Tibial nerve (tissue), 4 donors: ENCODE measurements around the gene KIAA1191. TPM values are rescaled to one million over a fixed set of nuclear protein-coding genes. Genes with fewer than 3 reads are reported as not detected.
"Not testable (repeated sequence)": the region's sequence is repeated elsewhere in the genome, so short reads cannot be mapped to it uniquely, and the experiment has no call there.

Source experiments
- DNase-seq, 2 donors: peaks; one replicate each; pipeline ENCODE4 v3.0.0-alpha.2; 2019; ENCODE audit warnings: low spot score in 2 of 2
- H3K27ac ChIP-seq, 4 donors: fragments of 200-600 bp; sonication (generic) in 3 of 4; one replicate each; pipeline ENCODE4 v1.5.1; 2017 to 2019; ENCODE audit warnings: mild to moderate bottlenecking in 1 of 4
- H3K27me3 ChIP-seq, 2 donors: fragments of 200-600 bp; sonication (generic) in 1 of 2; one replicate each; pipeline versions ENCODE4 v1.5.1 to v1.6.0; 2017 to 2019
- H3K36me3 ChIP-seq, 3 donors: fragments of 200-600 bp; sonication (generic); one replicate each; pipeline ENCODE4 v1.5.1; 2018 to 2019
- H3K4me1 ChIP-seq, 4 donors: fragments of 200-600 bp; sonication (generic) in 3 of 4; one replicate each; pipeline ENCODE4 v1.5.1; 2017 to 2019
- H3K4me3 ChIP-seq, 4 donors: fragments of 200-600 bp; sonication (generic) in 3 of 4; one replicate each; pipeline ENCODE4 v1.5.1; 2017 to 2019; ENCODE audit warnings: mild to moderate bottlenecking in 1 of 4, moderate library complexity in 1 of 4
- H3K9me3 ChIP-seq, 4 donors: fragments of 200-600 bp; sonication (generic) in 3 of 4; one replicate each; pipeline ENCODE4 v1.5.1; 2017 to 2019
- EP300 ChIP-seq, 2 donors: sonication (generic); formaldehyde crosslinking; IDR thresholded peaks; one replicate each; pipeline ENCODE4 v1.6.1; 2017; ENCODE audit warnings: antibody characterized with exemption in 2 of 2, mild to moderate bottlenecking in 1 of 2
- POLR2A ChIP-seq, 2 donors: fragments of 450-650 bp; IDR thresholded peaks; one replicate each; pipeline ENCODE4 v1.6.1; 2017; ENCODE audit warnings: antibody characterized with exemption in 2 of 2, mild to moderate bottlenecking in 2 of 2, moderate library complexity in 2 of 2
- WGBS, 2 donors: methylation state at CpG; one replicate each; pipeline ENCODE4 v1.1.5; 2018; 5-methylcytosine and 5-hydroxymethylcytosine counted together
- total RNA-seq, 4 donors: library from RNA; depleted of rRNA; stranded (reverse); fragments of >200 nt; gene quantifications; one replicate each; pipeline ENCODE4 v1.1.0, GENCODE V29; 2016
- TF ChIP-seq, protein P1 (sequence below), 5 experiments: fragments of 200-600 bp in 3 of 5; fragments of 450-650 bp in 2 of 5; sonication (generic) in 3 of 5; IDR thresholded peaks; one replicate each; pipeline ENCODE4 v1.5.1; 2016 to 2019; ENCODE audit warnings: antibody characterized with exemption in 5 of 5, mild to moderate bottlenecking in 3 of 5, moderate library complexity in 2 of 5

Gene KIAA1191, protein sequence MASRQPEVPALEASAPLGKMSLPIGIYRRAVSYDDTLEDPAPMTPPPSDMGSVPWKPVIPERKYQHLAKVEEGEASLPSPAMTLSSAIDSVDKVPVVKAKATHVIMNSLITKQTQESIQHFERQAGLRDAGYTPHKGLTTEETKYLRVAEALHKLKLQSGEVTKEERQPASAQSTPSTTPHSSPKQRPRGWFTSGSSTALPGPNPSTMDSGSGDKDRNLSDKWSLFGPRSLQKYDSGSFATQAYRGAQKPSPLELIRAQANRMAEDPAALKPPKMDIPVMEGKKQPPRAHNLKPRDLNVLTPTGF
- total RNA-seq = 10 to 100 TPM; 77.9 to 91.3 (median 90.0) TPM

DNA sequence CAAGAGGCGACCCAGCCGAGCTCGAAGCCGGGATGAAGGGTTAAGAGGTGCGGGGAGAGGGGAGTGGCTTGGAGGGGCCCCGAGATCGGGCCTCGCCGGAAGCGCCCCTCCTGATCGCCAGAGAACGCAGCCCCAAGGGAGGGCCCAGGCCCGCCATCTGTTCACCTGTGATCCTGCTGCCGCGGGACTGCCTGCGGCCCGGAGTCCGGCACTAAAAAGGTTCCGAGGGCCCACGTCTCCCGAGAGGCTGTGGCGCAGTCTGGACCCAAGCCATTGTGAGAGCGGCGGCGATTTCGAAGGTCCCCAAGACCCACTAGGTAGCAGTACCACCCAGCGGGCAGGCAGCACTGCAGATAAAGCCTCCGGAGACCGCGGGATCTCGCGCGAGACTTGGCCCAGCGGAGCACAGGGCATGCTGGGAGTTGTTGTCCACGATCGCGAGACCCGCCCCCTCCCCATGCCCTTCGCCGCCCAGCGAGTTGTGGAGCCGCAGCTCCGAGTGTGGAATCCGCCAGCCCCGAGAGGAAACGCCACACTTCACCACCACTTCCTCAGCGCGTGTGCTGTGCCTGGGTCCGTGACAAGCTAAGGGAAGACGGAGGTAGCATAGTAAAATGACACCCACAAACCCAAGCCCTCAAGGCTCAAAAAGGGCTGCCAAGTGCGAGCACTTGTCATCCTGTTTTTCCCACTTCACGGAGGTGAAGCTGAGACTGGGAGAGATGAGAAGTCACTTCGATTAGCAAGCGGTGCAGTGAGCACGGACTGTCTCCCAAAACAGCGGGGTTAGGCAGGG is at the start of gene KIAA1191:
TSS of gene KIAA1191 (minus strand) at position 328 of the 796 bp plus-strand sequence. CDS start 2,256 bp downstream, outside the sequence.
- WGBS, 2 donors = 1 to 3% methylated on average over 30 to 40 of the region's 56 CpGs
- Histone ChIP-seq H3K4me1 (peaks cover 0 to 48% (median 14%) of the 10 kb centered on the region in 4 donors), H3K27me3 (no peaks in the 10 kb centered on the region), H3K36me3 (peaks cover 0 to 24% (median 0%) of the 10 kb centered on the region in 3 donors), H3K4me3 (peak within 1 kb of the TSS; percentile 65 to 99 (median 78)), H3K9me3 (no peaks in the 10 kb centered on the region), H3K27ac (peak within 1 kb of the TSS; percentile 22 to 89 (median 82))
- DNase-seq = peak; percentile 86
- peak in 1 of 2 donors; percentile 74 for TF ChIP-seq POLR2A (IDR thresholded peaks at IDR 0.05)
- TF ChIP-seq, protein P1, sequence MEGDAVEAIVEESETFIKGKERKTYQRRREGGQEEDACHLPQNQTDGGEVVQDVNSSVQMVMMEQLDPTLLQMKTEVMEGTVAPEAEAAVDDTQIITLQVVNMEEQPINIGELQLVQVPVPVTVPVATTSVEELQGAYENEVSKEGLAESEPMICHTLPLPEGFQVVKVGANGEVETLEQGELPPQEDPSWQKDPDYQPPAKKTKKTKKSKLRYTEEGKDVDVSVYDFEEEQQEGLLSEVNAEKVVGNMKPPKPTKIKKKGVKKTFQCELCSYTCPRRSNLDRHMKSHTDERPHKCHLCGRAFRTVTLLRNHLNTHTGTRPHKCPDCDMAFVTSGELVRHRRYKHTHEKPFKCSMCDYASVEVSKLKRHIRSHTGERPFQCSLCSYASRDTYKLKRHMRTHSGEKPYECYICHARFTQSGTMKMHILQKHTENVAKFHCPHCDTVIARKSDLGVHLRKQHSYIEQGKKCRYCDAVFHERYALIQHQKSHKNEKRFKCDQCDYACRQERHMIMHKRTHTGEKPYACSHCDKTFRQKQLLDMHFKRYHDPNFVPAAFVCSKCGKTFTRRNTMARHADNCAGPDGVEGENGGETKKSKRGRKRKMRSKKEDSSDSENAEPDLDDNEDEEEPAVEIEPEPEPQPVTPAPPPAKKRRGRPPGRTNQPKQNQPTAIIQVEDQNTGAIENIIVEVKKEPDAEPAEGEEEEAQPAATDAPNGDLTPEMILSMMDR (IDR thresholded peaks at IDR 0.05) = peak in 4 of 5 experiments; percentile 8 to 38 (median 18)
- TF ChIP-seq EP300 (IDR thresholded peaks at IDR 0.05) = peak; percentile 30 to 92

DNA sequence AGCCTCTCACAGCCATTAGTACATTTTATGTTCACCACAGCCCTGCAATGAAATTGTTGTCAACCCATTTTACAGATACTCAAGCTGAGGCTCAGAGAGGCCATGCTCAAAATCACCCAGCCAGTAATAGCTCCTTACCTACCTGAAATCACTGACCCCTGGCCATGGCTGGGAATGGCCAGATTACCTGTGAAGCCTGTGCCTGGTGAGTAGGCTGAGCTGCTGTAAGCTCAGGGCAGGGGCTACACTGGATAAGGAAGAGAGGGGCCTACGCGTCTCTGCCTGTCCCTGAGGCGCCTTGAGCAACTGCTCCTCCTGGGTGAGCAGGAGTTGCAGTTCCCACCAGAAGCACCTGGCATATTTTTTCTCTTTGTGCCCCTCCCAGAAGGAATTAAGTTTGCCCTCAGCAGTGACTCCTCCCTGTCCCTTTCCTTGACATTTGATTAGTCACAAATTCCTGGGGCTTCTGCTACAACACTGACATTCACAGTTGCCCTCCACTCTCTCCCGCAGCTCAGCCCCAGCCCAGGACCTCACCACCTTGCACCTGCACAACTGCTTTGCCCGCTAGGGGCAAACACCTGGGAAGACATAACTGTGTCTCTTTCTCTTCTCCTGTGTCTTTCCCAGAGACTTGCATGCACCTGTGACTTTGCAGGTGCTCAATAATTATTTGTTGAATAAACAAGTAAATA is 49.1 kb upstream of the KIAA1191 start:
- WGBS, 2 donors = 88 to 94% methylated on average over 3 to 5 of the region's 5 CpGs
- no peak for TF ChIP-seq EP300 (IDR thresholded peaks at IDR 0.05)
- TF ChIP-seq POLR2A (IDR thresholded peaks at IDR 0.05) = no peak
- TF ChIP-seq, protein P1 (IDR thresholded peaks at IDR 0.05) = no peak
- DNase-seq = no peak
- H3K27me3 ChIP-seq = no peaks in the 10 kb centered on the region
- H3K9me3 ChIP-seq = no peaks in the 10 kb centered on the region
- H3K4me1 ChIP-seq = peaks cover 0 to 93% (median 26%) of the 10 kb centered on the region in 4 donors
- H3K4me3 ChIP-seq = no peak overlapping the region
- peaks cover 0 to 48% (median 0%) of the 10 kb centered on the region in 3 donors for H3K36me3 ChIP-seq
- peak overlapping the region in 1 of 4 donors; percentile 54 for H3K27ac ChIP-seq

DNA sequence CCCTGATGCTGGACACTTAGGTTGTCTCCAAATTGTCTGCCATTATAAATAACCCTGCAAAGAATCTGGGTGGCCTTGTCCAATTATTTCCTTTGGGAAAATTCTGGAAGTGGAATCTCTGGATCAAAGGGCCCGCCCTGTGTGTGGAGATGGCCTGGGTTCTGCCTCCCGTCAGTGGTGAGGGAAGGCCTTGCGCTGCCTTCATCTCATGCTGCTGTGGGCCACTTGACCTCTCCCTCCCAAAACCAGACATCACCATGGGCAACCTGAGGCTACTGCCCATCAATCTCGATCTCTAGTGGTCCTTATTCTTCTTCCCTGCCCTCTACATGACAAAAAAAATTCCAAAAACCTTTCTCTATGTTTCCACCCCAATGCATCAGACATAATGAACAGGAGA is 48.2 kb upstream of the KIAA1191 start:
- TF ChIP-seq, protein P1 (IDR thresholded peaks at IDR 0.05) = no peak
- TF ChIP-seq EP300 (IDR thresholded peaks at IDR 0.05) (no peak), POLR2A (IDR thresholded peaks at IDR 0.05) (no peak)
- H3K27me3 ChIP-seq = no peaks in the 10 kb centered on the region
- 82 to 90% methylated on average over 4 of the region's 4 CpGs for WGBS, 2 donors
- H3K4me3 ChIP-seq = no peak overlapping the region
- H3K4me1 ChIP-seq = peaks cover 0 to 89% (median 18%) of the 10 kb centered on the region in 4 donors
- peak overlapping the region in 1 of 4 donors; percentile 54 for H3K27ac ChIP-seq
- peaks cover 0 to 54% (median 0%) of the 10 kb centered on the region in 3 donors for H3K36me3 ChIP-seq
- no peak for DNase-seq
- no peaks in the 10 kb centered on the region for H3K9me3 ChIP-seq

DNA sequence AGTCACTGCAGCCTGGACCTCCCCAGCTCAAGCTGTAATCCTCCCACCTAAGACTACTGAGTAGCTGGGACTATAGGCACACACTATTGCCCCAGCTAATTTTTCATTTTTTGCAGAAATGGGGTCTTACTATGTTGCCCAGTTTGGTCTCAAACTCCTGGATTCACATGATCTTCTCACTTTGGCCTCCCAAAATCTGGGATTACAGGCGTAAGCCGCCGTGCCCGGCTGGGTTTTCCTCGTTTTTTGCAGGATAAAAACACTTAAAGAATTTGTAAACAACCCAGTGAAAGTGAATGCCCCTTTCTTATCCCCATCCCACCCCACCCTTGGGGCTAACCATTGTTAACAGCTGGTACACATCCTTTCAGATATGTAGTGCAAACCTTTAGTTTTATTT is 47.0 kb upstream of the KIAA1191 start:
- no peak for DNase-seq
- TF ChIP-seq POLR2A (IDR thresholded peaks at IDR 0.05) (no peak), EP300 (IDR thresholded peaks at IDR 0.05) (no peak)
- TF ChIP-seq, protein P1 (IDR thresholded peaks at IDR 0.05) = no peak
- Histone ChIP-seq H3K9me3 (no peaks in the 10 kb centered on the region), H3K4me3 (no peak overlapping the region), H3K27ac (peak overlapping the region in 1 of 4 donors; percentile 74), H3K27me3 (no peaks in the 10 kb centered on the region), H3K36me3 (peaks cover 0 to 66% (median 0%) of the 10 kb centered on the region in 3 donors), H3K4me1 (peaks cover 0 to 87% (median 7%) of the 10 kb centered on the region in 4 donors)
- WGBS, 2 donors = 76 to 83% methylated on average over 5 of the region's 5 CpGs

DNA sequence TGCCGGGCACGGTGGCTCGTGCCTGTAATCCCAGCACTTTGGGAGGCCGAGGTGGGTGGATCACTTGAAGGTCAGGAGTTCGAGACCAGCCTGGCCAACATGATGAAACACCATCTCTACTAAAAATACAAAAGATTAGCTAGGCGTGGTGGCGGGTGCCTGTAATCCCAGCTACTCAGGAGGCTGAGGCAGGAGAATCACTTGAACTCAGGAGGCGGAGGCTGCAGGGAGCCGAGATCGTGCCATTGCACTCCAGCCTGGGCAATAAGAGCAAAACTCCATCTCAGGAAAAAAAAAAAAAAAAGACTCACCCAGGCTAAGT is 46.6 kb upstream of the KIAA1191 start:
- H3K9me3 ChIP-seq, H3K4me3 ChIP-seq, H3K27me3 ChIP-seq, DNase-seq: not testable (repeated sequence)
- H3K36me3 ChIP-seq = peaks cover 0 to 66% (median 0%) of the 10 kb centered on the region in 3 donors
- peak overlapping the region in 2 of 4 donors; percentile 60 to 74 for H3K27ac ChIP-seq
- H3K4me1 ChIP-seq = peaks cover 0 to 87% (median 3%) of the 10 kb centered on the region in 4 donors
- WGBS, 2 donors = 72 to 74% methylated on average over 10 of the region's 10 CpGs
